SK-N-MC (cell line): ENCODE measurements around the gene TRHDE.

ENCODE experiments used
- EZH2 ChIP-seq: fragments of 200-600 bp; sonication (generic); IDR thresholded peaks from one replicate; pipeline ENCODE4 v1.6.1; 2017; ENCODE audit warnings: antibody characterized with exemption
- FOXP2 ChIP-seq: optimal IDR thresholded peaks from 2 replicates; pipeline ENCODE3; 2011; ENCODE audit warnings: mild to moderate bottlenecking, moderate library complexity; ENCODE audit not compliant: insufficient read depth; ENCODE audit errors: extremely low read length, control extremely low read depth
- POLR2AphosphoS5 ChIP-seq: IDR thresholded peaks from 2 replicates; pipeline ENCODE4 v1.6.1; 2012; ENCODE audit warnings: mild to moderate bottlenecking, low read depth, low read length, borderline replicate concordance

DNA sequence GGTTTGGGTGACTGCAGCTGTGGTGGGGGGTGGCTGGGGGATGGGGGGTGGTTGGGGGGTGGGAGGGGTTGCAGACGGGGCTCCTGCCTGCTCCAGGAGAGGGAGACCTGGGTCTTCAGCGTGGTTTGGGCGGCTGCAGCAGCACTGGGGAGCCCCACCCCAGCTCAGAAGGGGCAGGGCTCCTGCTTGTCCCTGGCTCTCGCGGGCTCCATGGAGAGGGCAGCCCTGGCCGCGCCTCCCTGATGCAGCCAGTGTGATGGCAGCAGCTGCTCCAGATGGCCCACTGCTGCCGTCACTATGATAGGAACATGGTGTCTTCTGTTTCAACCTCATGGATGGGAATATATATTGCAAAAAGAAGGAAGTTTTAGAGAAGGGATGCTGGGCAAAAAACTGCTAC lies 22.9 kb downstream of the TRHDE start:
- TF ChIP-seq POLR2AphosphoS5 (no peak), EZH2 (no peak), FOXP2 (no peak)
